ENCODE data around the gene OR6J1.
"Not testable (repeated sequence)": the region's sequence is repeated elsewhere in the genome, so short reads cannot be mapped to it uniquely, and the experiment has no call there.

OR6J1 gene

GRCh38 chr14:22650960-22651521, 6.9 kb upstream of the OR6J1 start:
- TF ChIP-seq CTCF (IDR thresholded peaks at IDR 0.05; ENCODE audit: low read depth, low read length), result no peak
- no peak overlapping the region for H3K4me3 ChIP-seq (replicated peaks in 1 of 2; ENCODE audit: low read depth in 2 of 2, low read length in 2 of 2)
- DNase-seq (ENCODE audit: low read depth in 2 of 2), result no peak

GRCh38 chr14:22650046-22650739, 6.0 kb upstream of the OR6J1 start:
- no peak for DNase-seq (ENCODE audit: low read depth in 2 of 2)
- TF ChIP-seq CTCF (IDR thresholded peaks at IDR 0.05; ENCODE audit: low read depth, low read length), result no peak
- H3K4me3 ChIP-seq (replicated peaks in 1 of 2; ENCODE audit: low read depth in 2 of 2, low read length in 2 of 2), result no peak overlapping the region

- no peak for TF ChIP-seq CTCF (IDR thresholded peaks at IDR 0.05; ENCODE audit: low read depth, low read length)
- DNase-seq (ENCODE audit: low read depth in 2 of 2), result peak; percentile 33 to 44
- H3K4me3 ChIP-seq (replicated peaks in 1 of 2; ENCODE audit: low read depth in 2 of 2, low read length in 2 of 2), result no peak overlapping the region
These were observed 4.4 kb upstream of the OR6J1 start for GRCh38 chr14:22648506-22648905.

GRCh38 chr14:22646570-22647254, 2.6 kb upstream of the OR6J1 start:
- DNase-seq (ENCODE audit: low read depth in 2 of 2), result peak; percentile 70 to 85
- H3K4me3 ChIP-seq (replicated peaks in 1 of 2; ENCODE audit: low read depth in 2 of 2, low read length in 2 of 2), result no peak overlapping the region
- TF ChIP-seq CTCF (IDR thresholded peaks at IDR 0.05; ENCODE audit: low read depth, low read length), result no peak

- no peak for TF ChIP-seq CTCF (IDR thresholded peaks at IDR 0.05; ENCODE audit: low read depth, low read length)
- H3K4me3 ChIP-seq (replicated peaks in 1 of 2; ENCODE audit: low read depth in 2 of 2, low read length in 2 of 2), result no peak overlapping the region
- no peak for DNase-seq (ENCODE audit: low read depth in 2 of 2)
These were observed 2.3 kb downstream of the OR6J1 start for GRCh38 chr14:22641846-22642245.

- DNase-seq (ENCODE audit: low read depth in 2 of 2), result no peak
- no peak overlapping the region for H3K4me3 ChIP-seq (replicated peaks in 1 of 2; ENCODE audit: low read depth in 2 of 2, low read length in 2 of 2)
- no peak for TF ChIP-seq CTCF (IDR thresholded peaks at IDR 0.05; ENCODE audit: low read depth, low read length)
These were observed 4.0 kb downstream of the OR6J1 start for GRCh38 chr14:22640192-22640591.

- not testable (repeated sequence) for H3K4me3 ChIP-seq (replicated peaks in 1 of 2; ENCODE audit: low read depth in 2 of 2, low read length in 2 of 2); DNase-seq (ENCODE audit: low read depth in 2 of 2)
These were observed 8.2 kb downstream of the OR6J1 start for GRCh38 chr14:22635980-22636379.

All from cardiac fibroblast (primary cell).